HS-5 (cell line): ENCODE measurements around the gene ATPAF2.
"Not testable (repeated sequence)": the region's sequence is repeated elsewhere in the genome, so short reads cannot be mapped to it uniquely, and the experiment has no call there.

Experiments
- DNase-seq: peaks from one replicate; pipeline ENCODE4 v3.0.0-alpha.2; 2012; ENCODE audit warnings: low read depth

ATPAF2 gene

GRCh38 chr17:18009609-18010420 lies 29.2 kb downstream of the ATPAF2 start:
- DNase-seq, result no peak

GRCh38 chr17:18008496-18009268 lies 30.3 kb downstream of the ATPAF2 start:
- peak; percentile 85 for DNase-seq

GRCh38 chr17:18006495-18007239 lies 32.3 kb downstream of the ATPAF2 start:
- no peak for DNase-seq

- no peak for DNase-seq
Measured at GRCh38 chr17:18005496-18005895, 33.5 kb downstream of the ATPAF2 start.

GRCh38 chr17:18004884-18005305 lies 34.1 kb downstream of the ATPAF2 start:
- no peak for DNase-seq

- no peak for DNase-seq
Measured at GRCh38 chr17:18004345-18004744, 34.6 kb downstream of the ATPAF2 start.

- no peak for DNase-seq
Measured at GRCh38 chr17:18002171-18002570, 36.8 kb downstream of the ATPAF2 start.

- no peak for DNase-seq
Measured at GRCh38 chr17:18000030-18000408, 38.9 kb downstream of the ATPAF2 start.

- no peak for DNase-seq
Measured at GRCh38 chr17:17999364-18000029, 39.5 kb downstream of the ATPAF2 start.

- DNase-seq, result no peak
Measured at GRCh38 chr17:17998934-17999333, 40.0 kb downstream of the ATPAF2 start.

GRCh38 chr17:17995887-17996286 lies 43.1 kb downstream of the ATPAF2 start:
- not testable (repeated sequence) for DNase-seq

- no peak for DNase-seq
Measured at GRCh38 chr17:17994271-17995069, 44.5 kb downstream of the ATPAF2 start.

- no peak for DNase-seq
Measured at GRCh38 chr17:17993852-17994251, 45.1 kb downstream of the ATPAF2 start.

- no peak for DNase-seq
Measured at GRCh38 chr17:17993366-17993765, 45.6 kb downstream of the ATPAF2 start.

- DNase-seq, result no peak
Measured at GRCh38 chr17:17990282-17990681, 48.7 kb downstream of the ATPAF2 start.

GRCh38 chr17:17989618-17990017 lies 49.4 kb downstream of the ATPAF2 start:
- DNase-seq, result no peak

- DNase-seq, result no peak
Measured at GRCh38 chr17:17989081-17989480, 49.9 kb downstream of the ATPAF2 start.

GRCh38 chr17:17988427-17988945 lies 50.5 kb downstream of the ATPAF2 start:
- DNase-seq, result no peak

- DNase-seq, result no peak
Measured at GRCh38 chr17:17987901-17988300, 51.1 kb downstream of the ATPAF2 start.

GRCh38 chr17:17987187-17987896 lies 51.6 kb downstream of the ATPAF2 start:
- DNase-seq, result no peak
